Panc1 (cell line): ENCODE data around the gene SULT6B1. TPM values are rescaled to one million over a fixed set of nuclear protein-coding genes. Genes with fewer than 3 reads are reported as not detected.

Experiments
- ATAC-seq: fragments of 200-7000 bp; cut with Tn5 transposase; 2 replicates; pipeline ENCODE4 v1.9.1; 2020; ENCODE audit warnings: mild to moderate bottlenecking, moderate library complexity
- BruUV-seq: library from RNA; stranded (reverse); fragments of 400-500 nt; replicated peaks from 2 replicates; lab custom pipeline; 2021; lab: Mats Ljungman, UMichigan
- CTCF ChIA-PET: fragments of 300-600 bp; sonication (Branson Sonifier 250); formaldehyde crosslinking; loops from one replicate; lab custom pipeline; 2022; ENCODE audit warnings: antibody characterized with exemption; lab: Charles Lee
- POLR2A ChIA-PET: fragments of 300-600 bp; sonication (Branson Sonifier 250); formaldehyde crosslinking; loops from one replicate; lab custom pipeline; 2022; ENCODE audit warnings: antibody characterized with exemption; lab: Charles Lee
- DNase-seq: peaks from one replicate; pipeline ENCODE4 v3.0.0-alpha.2; 2010; ENCODE audit warnings: low read depth, low spot score
- H3K27ac ChIP-seq: 2 replicates; pipeline ENCODE4 v1.5.1; 2011; ENCODE audit warnings: mild to moderate bottlenecking, low read length, inconsistent platforms
- H3K27me3 ChIP-seq: fragments of 200-500 bp; sonication (Bioruptor generic); 2 replicates; pipeline ENCODE4 v1.6.0; 2014; ENCODE audit warnings: low read length, inconsistent platforms; ENCODE audit not compliant: control insufficient read depth, insufficient read depth
- H3K36me3 ChIP-seq: fragments of 200-500 bp; sonication (Bioruptor generic); 2 replicates; pipeline ENCODE4 v1.5.1; 2014; ENCODE audit warnings: inconsistent platforms, mild to moderate bottlenecking, low read length, moderate library complexity; ENCODE audit not compliant: control insufficient read depth, insufficient read depth
- H3K4me1 ChIP-seq: 2 replicates; pipeline ENCODE4 v1.5.1; 2011; ENCODE audit warnings: inconsistent platforms, mild to moderate bottlenecking, low read length, moderate library complexity; ENCODE audit not compliant: control insufficient read depth, insufficient read depth
- H3K4me3 ChIP-seq, 2 experiments: 2 replicates each; pipeline ENCODE4 v1.5.1; 2011 to 2012; ENCODE audit warnings: low read depth in 2 of 2, low read length in 2 of 2, mild to moderate bottlenecking in 2 of 2, inconsistent platforms in 1 of 2, moderate library complexity in 1 of 2
- H3K9me3 ChIP-seq: fragments of 200-500 bp; sonication (Bioruptor generic); 2 replicates; pipeline ENCODE4 v1.5.1; 2014; ENCODE audit warnings: low read depth, mild to moderate bottlenecking, inconsistent platforms, low read length, moderate library complexity; ENCODE audit not compliant: control insufficient read depth, insufficient read depth
- CTCF ChIP-seq: fragments of 450-650 bp; IDR thresholded peaks from 2 replicates; pipeline ENCODE4 v1.5.1; 2017; ENCODE audit warnings: mild to moderate bottlenecking
- POLR2AphosphoS5 ChIP-seq: IDR thresholded peaks from 2 replicates; pipeline ENCODE4 v1.6.1; 2012; ENCODE audit warnings: mild to moderate bottlenecking, low read depth, low read length, moderate library complexity
- REST ChIP-seq, 2 experiments: IDR thresholded peaks; 2 replicates each; pipeline ENCODE4 v1.6.1; 2011 to 2012; ENCODE audit warnings: low read depth in 2 of 2, control low read depth in 1 of 2, low read length in 1 of 2, mild to moderate bottlenecking in 1 of 2, moderate library complexity in 1 of 2; ENCODE audit not compliant: insufficient read depth in 1 of 2
- SIN3A ChIP-seq: IDR thresholded peaks from 2 replicates; pipeline ENCODE4 v1.6.1; 2012; ENCODE audit warnings: low read depth, mild to moderate bottlenecking, low read length, moderate library complexity, borderline replicate concordance; ENCODE audit not compliant: insufficient read depth
- TCF7L2 ChIP-seq: IDR thresholded peaks from 2 replicates; pipeline ENCODE4 v1.6.1; 2011; ENCODE audit warnings: mild to moderate bottlenecking, low read depth, low read length, inconsistent platforms
- in situ Hi-C: cut with HindIII; loops from 2 replicates; pipeline ENCODE4 v1.10.0; 2016; ENCODE audit warnings: low sequenced_read_pairs, low pct_unique_long_range_greater_than_20kb
- intact Hi-C: fragments of 100-400 bp; cut with micrococcal nuclease; formaldehyde crosslinking; loops from one replicate; pipeline ENCODE4 v1.10.0; 2022; ENCODE audit not compliant: unreplicated experiment
- total RNA-seq: library from RNA; stranded (reverse); gene quantifications from one replicate; pipeline ENCODE4 v1.2.1, GENCODE V29; 2021; ENCODE audit not compliant: unreplicated experiment

Gene SULT6B1
- total RNA-seq, 1 experiment from 2014 or later, result not detected

- DNase-seq (no peak), ATAC-seq (no peak)
- Histone ChIP-seq H3K27me3 (no peaks in the 10 kb centered on the region), H3K4me3 (no peak overlapping the region), H3K4me1 (0 out of 2 replicates have a peak, but pooled peaks cover 4% of the 10 kb centered on the region), H3K27ac (no peak overlapping the region), H3K9me3 (no peaks in the 10 kb centered on the region), H3K36me3 (no peaks in the 10 kb centered on the region)
- intact Hi-C loops (no loop called here), in situ Hi-C loops (no loop called here)
- no TSS peak for BruUV-seq
- ChIA-PET POLR2A (interaction anchor here (0.6 kb wide), 1 partner anchor 12 kb away, joined by 3 read pairs; no protein-coding TSS in a partner anchor), CTCF (interaction anchor here (0.7 kb wide), 2 partner anchors 40 to 132 kb away, joined by 3 to 5 read pairs; partner anchors contain the start of genes CEBPZ and NDUFAF7)
- TF ChIP-seq REST (IDR thresholded peaks at IDR 0.05; ENCODE audit: insufficient read depth in 1 of 2, low read depth in 2 of 2, low read length in 1 of 2) (no peak), POLR2AphosphoS5 (no peak), CTCF (no peak), TCF7L2 (no peak), SIN3A (no peak)
Observed at GRCh38 chr2:37191253-37191652, 2.8 kb upstream of the SULT6B1 start.

- no peaks in the 10 kb centered on the region for H3K9me3 ChIP-seq
- H3K4me1 ChIP-seq, result 0 out of 2 replicates have a peak, but pooled peaks cover 4% of the 10 kb centered on the region
- in situ Hi-C loops, result no loop called here
- no peak for ATAC-seq
- peak overlapping the region; percentile 31; the same call in 1 of the 2 replicates for H3K27ac ChIP-seq
- intact Hi-C loops, result no loop called here
- no peaks in the 10 kb centered on the region for H3K36me3 ChIP-seq
- no peak overlapping the region for H3K4me3 ChIP-seq
- H3K27me3 ChIP-seq, result no peaks in the 10 kb centered on the region
- BruUV-seq, result no TSS peak
- TF ChIP-seq REST (IDR thresholded peaks at IDR 0.05; ENCODE audit: insufficient read depth in 1 of 2, low read depth in 2 of 2, low read length in 1 of 2) (no peak), POLR2AphosphoS5 (no peak), CTCF (no peak)
- ChIA-PET POLR2A (no interaction called here), CTCF (no interaction called here)
- DNase-seq, result no peak
Observed at GRCh38 chr2:37190290-37190689, 1.8 kb upstream of the SULT6B1 start.
